K562 (cell line): ENCODE measurements around the gene ZFAND2B. TPM values are rescaled to one million over a fixed set of nuclear protein-coding genes. Genes with fewer than 3 reads are reported as not detected.

Source experiments
- ATAC-seq: fragments of 200-7000 bp; cut with Tn5 transposase; 3 replicates; pipeline ENCODE4 v1.9.1; 2020; ENCODE audit warnings: moderate library complexity
- BruUV-seq: library from RNA; stranded (reverse); fragments of 400-500 nt; replicated peaks from 2 replicates; lab custom pipeline; 2021; lab: Mats Ljungman, UMichigan
- CTCF ChIA-PET: fragments of 300-600 bp; formaldehyde crosslinking; extraction: SDS; loops from one replicate; lab custom pipeline; 2021; ENCODE audit warnings: low intra/inter-chr PET ratio; lab: Yijun Ruan, JAX
- POLR2A ChIA-PET: fragments of 300-600, 350-650 bp; sonication (Branson Sonifier 250); formaldehyde crosslinking; extraction: SDS; loops from one replicate; lab custom pipeline; 2021; ENCODE audit warnings: antibody characterized with exemption, inconsistent platforms; lab: Yijun Ruan, JAX
- DNase-seq, 4 experiments: peaks; one replicate each; pipeline versions ENCODE4 v3.0.0 to v3.0.0-alpha.2; 2011 to 2018; ENCODE audit warnings: low spot score in 3 of 4, mixed read lengths in 3 of 4; ENCODE audit errors: extremely low read depth in 1 of 4
- FAIRE-seq: peaks from 2 replicates; lab custom pipeline; 2011; peaks lifted over from hg19 to GRCh38; lab: Jason Lieb, UNC
- H2AFZ ChIP-seq: 2 replicates; pipeline ENCODE4 v1.6.0; 2011; ENCODE audit warnings: low read depth, low read length, control low read depth, inconsistent platforms
- H3K27ac ChIP-seq: fragments of 200-600 bp; 3 replicates; pipeline ENCODE4 v1.8.0; 2011; ENCODE audit warnings: low read depth, mild to moderate bottlenecking, control low read depth, inconsistent platforms, low read length, moderate library complexity, mixed read lengths; ENCODE audit errors: extremely low read depth
- H3K27me3 ChIP-seq, 2 experiments: fragments of 300-600 bp in 1 of 2; 2 replicates in 1 of 2; 3 replicates in 1 of 2; pipeline versions ENCODE4 v1.6.0 to v1.8.0; 2011; ENCODE audit warnings: inconsistent platforms in 2 of 2, low read length in 2 of 2, mild to moderate bottlenecking in 1 of 2, mixed read lengths in 1 of 2, moderate library complexity in 1 of 2; ENCODE audit not compliant: control insufficient read depth in 2 of 2, insufficient read depth in 2 of 2
- H3K36me3 ChIP-seq: fragments of 300-600 bp; 3 replicates; pipeline ENCODE4 v1.8.0; 2011; ENCODE audit warnings: mild to moderate bottlenecking, low read length, inconsistent platforms; ENCODE audit not compliant: control insufficient read depth, insufficient read depth
- H3K4me1 ChIP-seq, 2 experiments: fragments of 200-600 bp in 1 of 2; replicated peaks in 1 of 2; 2 replicates in 1 of 2; 3 replicates in 1 of 2; pipeline versions ENCODE4 v1.5.1 to v1.8.0; 2011; ENCODE audit warnings: inconsistent platforms in 2 of 2, low read length in 2 of 2, mild to moderate bottlenecking in 1 of 2, mixed read lengths in 1 of 2, moderate library complexity in 1 of 2; ENCODE audit not compliant: control insufficient read depth in 2 of 2, insufficient read depth in 2 of 2
- H3K4me2 ChIP-seq: 2 replicates; pipeline ENCODE4 v1.6.1; 2011; ENCODE audit warnings: low read length, control low read depth, inconsistent platforms, mixed read lengths; ENCODE audit not compliant: insufficient read depth
- H3K4me3 ChIP-seq: fragments of 200-600 bp; sonication (generic), shearing (Covaris generic); 2 replicates; pipeline ENCODE4 v1.5.1; 2016; ENCODE audit warnings: control low read depth, inconsistent platforms
- H3K79me2 ChIP-seq: fragments of 200-600 bp; 3 replicates; pipeline ENCODE4 v1.8.0; 2011; ENCODE audit warnings: low read length, inconsistent platforms; ENCODE audit not compliant: control insufficient read depth, insufficient read depth
- H3K9ac ChIP-seq, 2 experiments: 2 replicates each; pipeline versions ENCODE4 v1.6.0 to v1.6.1; 2011; ENCODE audit warnings: low read depth in 2 of 2, low read length in 2 of 2, control low read depth in 1 of 2, inconsistent platforms in 1 of 2, mild to moderate bottlenecking in 1 of 2, mixed read lengths in 1 of 2; ENCODE audit not compliant: insufficient read depth in 1 of 2
- H3K9me1 ChIP-seq: one replicate; pipeline ENCODE4 v1.6.0; 2011; ENCODE audit warnings: inconsistent platforms, mild to moderate bottlenecking, low read length, moderate library complexity; ENCODE audit not compliant: control insufficient read depth, insufficient read depth
- H3K9me3 ChIP-seq: replicated peaks from 2 replicates; pipeline ENCODE4 v1.5.1; 2011; ENCODE audit warnings: low read depth, low read length, inconsistent platforms; ENCODE audit not compliant: control insufficient read depth, insufficient read depth
- H4K20me1 ChIP-seq: replicated peaks from 2 replicates; pipeline ENCODE4 v1.6.1; 2011; ENCODE audit warnings: low read length, inconsistent platforms, mixed read lengths; ENCODE audit not compliant: control insufficient read depth, insufficient read depth
- CEBPZ ChIP-seq: fragments of 150-350 bp; IDR thresholded peaks from 2 replicates; pipeline ENCODE4 v1.6.1; 2014; ENCODE audit warnings: low read depth, mild to moderate bottlenecking, low read length, borderline replicate concordance
- HMBOX1 ChIP-seq: sonication (generic); IDR thresholded peaks from 2 replicates; pipeline ENCODE4 v1.6.1; 2016
- WGBS: fragments of 100-300 bp; shearing (Covaris generic); methylation state at CpG from one replicate; pipeline ENCODE4 v1.1.6; 2016; ENCODE audit warnings: low coverage, mixed read lengths; ENCODE audit not compliant: insufficient coverage; ENCODE audit errors: missing lambda C conversion rate; 5-methylcytosine and 5-hydroxymethylcytosine counted together
- in situ Hi-C: fragments of 300-500 bp; cut with MboI; formaldehyde crosslinking; loops from 4 replicates; pipeline ENCODE4 v1.15.0; 2018; ENCODE audit warnings: inconsistent platforms, mixed read lengths
- intact Hi-C: fragments of 100-400 bp; cut with micrococcal nuclease; formaldehyde crosslinking; loops from 2 replicates; pipeline ENCODE4 v1.14.2; 2022
- polyA plus RNA-seq, 8 experiments: library from polyadenylated mRNA; depleted of rRNA in 4 of 8; stranded (reverse) in 5 of 8; unstranded in 3 of 8; fragments of >200 nt; fragmentation: Nextera tagmentation in 2 of 8; fragmentation: Illumina TruSeq in 1 of 8; extraction: Ambion mirVana in 2 of 8; extraction: Trizol in 1 of 8; gene quantifications; 2 replicates each; pipeline versions ENCODE4 v1.2.1 to v1.2.3, GENCODE V29; 2011 to 2014; ENCODE audit warnings: inconsistent platforms in 1 of 8, missing spikeins in 1 of 8
- total RNA-seq, 7 experiments: library from RNA; depleted of rRNA in 6 of 7; stranded (reverse); fragments of >200 nt in 6 of 7; fragmentation: Illumina TruSeq in 2 of 7; extraction: Trizol in 2 of 7; gene quantifications; 2 replicates each; pipeline versions ENCODE4 v1.2.1 to v1.2.3, GENCODE V29; 2011 to 2021; ENCODE audit warnings: low replicate concordance in 1 of 7

ZFAND2B gene
- total and polyA plus RNA-seq, 9 of the 15 experiments (the other 6 are each of a cell fraction or from before 2014, with no cell fraction given), result 9.9 to 33.3 (median 26.1) TPM

GRCh38 chr2:219245899-219246230, 39.3 kb downstream of the ZFAND2B start:
- in situ Hi-C loops, result no loop called here
- POLR2A ChIA-PET, result interaction anchor here (0.6 to 2.2 kb wide), 8 partner anchors 8 to 142 kb away, joined by 3 to 12 read pairs (median 5); partner anchors contain the start of genes ANKZF1, ATG9A, DNPEP and TUBA4A
- peak overlapping the region; percentile 95 for H3K27ac ChIP-seq

More at GRCh38 chr2:219245899-219246230, 39.3 kb downstream of the ZFAND2B start:
- Histone ChIP-seq H3K4me1 (peaks cover 21 to 36% of the 10 kb centered on the region in 2 experiments; a peak in 4 of 5 replicates), H3K79me2 (peaks cover 17% of the 10 kb centered on the region), H3K9me1 (no peaks in the 10 kb centered on the region), H3K9me3 (no peaks in the 10 kb centered on the region), H3K4me3 (peak overlapping the region; percentile 93), H3K4me2 (peak overlapping the region; percentile 92), H3K9ac (peak overlapping the region; percentile 94 to 99), H4K20me1 (0 out of 2 replicates have a peak, but pooled peaks cover 3% of the 10 kb centered on the region), H3K27me3 (no peaks in the 10 kb centered on the region), H2AFZ (peak overlapping the region; percentile 86), H3K36me3 (peaks cover 43% of the 10 kb centered on the region)
- DNase-seq (peak in 2 of 4 experiments; percentile 13 to 21), ATAC-seq (peak; percentile 13), FAIRE-seq (no peak)
- no TSS peak for BruUV-seq
- TF ChIP-seq HMBOX1, result peak; percentile 69; the same call in 1 of the 2 replicates
- TF ChIP-seq CEBPZ, result no peak
- 0% methylated on average over 5 of the region's 10 CpGs for WGBS
- intact Hi-C loops, result loop anchor here (2.0 kb wide), 1 partner anchor 17 kb away; the partner anchor contains the start of genes ANKZF1 and ATG9A
- CTCF ChIA-PET, result no interaction called here
